Choroid plexus epithelial cell (primary cell): Measurements from ENCODE around the gene EIF5.

ENCODE experiments used
- DNase-seq: peaks from one replicate; pipeline ENCODE4 v3.0.0-alpha.2; 2010; ENCODE audit warnings: low read depth
- H3K4me3 ChIP-seq: 2 replicates; pipeline ENCODE4 v1.5.1; 2011; ENCODE audit warnings: low read depth, mild to moderate bottlenecking, control low read depth, low read length, moderate library complexity
- TF ChIP-seq, protein P1 (sequence below): conservative IDR thresholded peaks from 2 replicates; pipeline ENCODE4 v1.5.1; 2011; ENCODE audit warnings: low read depth, mild to moderate bottlenecking, control low read depth, inconsistent platforms, low read length, moderate library complexity

Gene EIF5

DNA sequence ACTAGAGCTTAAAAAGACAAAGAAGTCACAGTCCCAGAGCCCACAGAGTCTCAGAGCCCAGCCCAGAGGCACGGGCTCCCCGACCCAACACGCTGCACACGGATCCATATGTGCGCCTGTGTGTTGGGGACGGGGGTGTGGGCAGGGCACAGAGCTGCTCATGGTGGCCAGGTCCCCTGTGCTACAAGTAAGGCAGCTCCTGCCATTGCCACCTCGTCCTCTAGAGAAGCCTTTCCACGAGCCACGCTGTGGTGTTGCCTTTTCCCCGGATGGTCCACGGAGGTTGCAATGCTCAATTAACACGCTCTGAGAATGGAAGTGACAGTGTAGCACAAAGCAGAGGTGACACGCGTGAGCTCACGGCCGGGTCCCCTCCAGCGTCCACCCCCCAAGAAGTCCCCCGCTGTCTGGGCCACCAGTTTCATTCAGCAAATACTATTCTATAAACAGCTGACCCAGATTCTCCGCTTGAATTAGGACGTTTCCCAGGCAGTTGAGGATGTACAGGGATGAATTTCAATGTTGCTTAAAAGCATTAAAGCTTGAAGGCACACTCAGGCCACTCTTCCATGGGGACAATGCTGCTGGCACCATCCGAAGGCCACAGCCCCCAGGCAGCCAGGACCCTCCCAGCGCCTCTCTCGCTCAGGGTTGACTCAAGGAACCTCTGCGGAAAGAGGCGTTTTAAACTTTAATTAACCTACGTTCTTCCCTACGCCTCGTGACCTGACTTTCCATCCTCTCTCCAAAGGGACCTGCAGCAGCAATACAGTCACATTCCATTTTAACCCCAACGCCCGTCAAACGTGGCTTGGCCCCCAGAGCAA, 22.7 kb upstream of the EIF5 start:
- no peak for DNase-seq
- TF ChIP-seq, protein P1, sequence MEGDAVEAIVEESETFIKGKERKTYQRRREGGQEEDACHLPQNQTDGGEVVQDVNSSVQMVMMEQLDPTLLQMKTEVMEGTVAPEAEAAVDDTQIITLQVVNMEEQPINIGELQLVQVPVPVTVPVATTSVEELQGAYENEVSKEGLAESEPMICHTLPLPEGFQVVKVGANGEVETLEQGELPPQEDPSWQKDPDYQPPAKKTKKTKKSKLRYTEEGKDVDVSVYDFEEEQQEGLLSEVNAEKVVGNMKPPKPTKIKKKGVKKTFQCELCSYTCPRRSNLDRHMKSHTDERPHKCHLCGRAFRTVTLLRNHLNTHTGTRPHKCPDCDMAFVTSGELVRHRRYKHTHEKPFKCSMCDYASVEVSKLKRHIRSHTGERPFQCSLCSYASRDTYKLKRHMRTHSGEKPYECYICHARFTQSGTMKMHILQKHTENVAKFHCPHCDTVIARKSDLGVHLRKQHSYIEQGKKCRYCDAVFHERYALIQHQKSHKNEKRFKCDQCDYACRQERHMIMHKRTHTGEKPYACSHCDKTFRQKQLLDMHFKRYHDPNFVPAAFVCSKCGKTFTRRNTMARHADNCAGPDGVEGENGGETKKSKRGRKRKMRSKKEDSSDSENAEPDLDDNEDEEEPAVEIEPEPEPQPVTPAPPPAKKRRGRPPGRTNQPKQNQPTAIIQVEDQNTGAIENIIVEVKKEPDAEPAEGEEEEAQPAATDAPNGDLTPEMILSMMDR = no peak
- no peak overlapping the region for H3K4me3 ChIP-seq

DNA sequence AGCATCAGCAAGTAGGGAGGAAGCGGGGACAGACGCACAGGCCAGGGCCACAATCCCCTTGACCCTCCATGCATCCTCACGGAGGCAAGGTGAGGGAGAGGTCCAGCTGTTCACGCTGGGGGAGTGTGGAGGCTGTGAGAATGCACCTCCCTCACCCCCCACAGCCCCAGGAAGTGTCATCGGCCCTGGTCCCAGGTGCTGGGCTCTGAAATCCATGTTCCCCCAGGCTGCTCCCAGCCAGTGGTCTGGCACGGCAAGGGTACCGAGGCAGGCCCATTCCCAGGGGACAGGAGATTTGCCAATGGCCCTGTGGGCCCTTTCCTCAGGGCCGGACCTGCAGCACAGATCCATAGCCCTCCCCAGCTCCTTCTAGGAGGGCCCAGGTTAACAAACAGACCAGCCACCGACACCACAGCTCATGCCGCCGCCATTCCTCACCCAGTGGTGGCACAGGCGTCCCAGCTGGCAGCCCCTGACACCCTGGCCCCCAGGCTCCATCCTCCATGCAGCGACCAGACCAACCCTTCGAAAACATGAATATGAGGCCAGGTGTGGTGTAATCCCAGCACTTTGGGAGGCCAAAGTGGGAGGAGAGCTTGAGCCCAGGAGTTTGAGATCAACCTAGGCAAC, 21.9 kb upstream of the EIF5 start:
- TF ChIP-seq, protein P1 = no peak
- no peak overlapping the region for H3K4me3 ChIP-seq
- no peak for DNase-seq

DNA sequence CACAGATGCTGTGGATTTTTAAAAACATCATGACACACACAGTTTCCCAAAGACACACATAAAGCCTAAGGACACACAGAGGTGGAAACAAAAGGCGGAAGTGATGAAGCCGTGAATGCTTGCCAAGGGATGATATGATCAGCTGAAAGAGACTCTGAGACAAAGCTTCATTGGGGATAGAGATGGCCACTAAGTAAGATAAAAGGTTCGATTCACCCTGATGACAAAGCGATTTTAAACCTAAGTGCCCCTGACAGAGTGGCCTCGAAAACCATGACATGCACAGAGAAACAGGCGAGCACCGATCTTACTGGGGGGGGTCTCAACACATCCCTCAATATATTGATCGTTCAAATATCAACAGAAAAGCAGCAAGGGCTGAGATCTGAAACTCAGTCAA, 20.3 kb upstream of the EIF5 start:
- H3K4me3 ChIP-seq = no peak overlapping the region
- TF ChIP-seq, protein P1 = no peak
- DNase-seq = no peak

DNA sequence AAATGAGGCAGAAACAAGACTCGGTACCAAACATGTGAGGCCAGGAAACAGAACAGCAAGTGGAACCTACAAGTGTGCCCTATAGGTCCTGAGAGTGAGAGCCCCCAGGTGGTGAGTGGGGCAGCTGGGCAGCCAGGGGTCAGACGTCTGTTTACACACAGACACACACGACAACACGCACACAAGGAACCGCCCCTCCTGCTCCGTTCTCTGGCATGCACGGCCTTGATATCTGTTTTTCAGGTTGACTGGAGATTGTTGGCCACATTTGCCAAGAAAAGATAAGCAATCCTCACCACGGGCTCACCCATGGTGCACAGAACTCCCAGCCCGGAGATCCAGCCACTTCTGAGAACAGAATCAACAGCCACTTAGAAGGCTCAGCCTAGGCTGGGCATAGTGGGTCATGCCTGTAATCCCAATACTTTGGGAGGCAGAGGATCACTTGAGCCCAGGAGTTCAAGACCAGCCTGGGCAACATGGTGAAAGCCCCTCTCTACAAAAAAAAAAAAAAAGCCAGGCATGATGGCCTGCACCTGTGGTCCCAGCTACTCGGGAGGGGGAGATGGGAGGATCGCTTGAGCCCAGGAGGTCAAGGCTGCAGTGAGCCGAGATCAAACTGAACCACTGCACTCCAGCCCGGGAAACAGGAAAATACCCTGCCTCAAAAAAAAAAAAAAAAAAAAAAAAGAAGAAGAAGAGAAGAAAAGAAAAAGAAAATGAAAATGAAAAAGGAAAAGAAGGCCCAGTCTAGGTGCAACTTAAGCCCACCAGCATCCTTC, 19.4 kb upstream of the EIF5 start:
- DNase-seq = no peak
- H3K4me3 ChIP-seq = no peak overlapping the region
- TF ChIP-seq, protein P1 = no peak

DNA sequence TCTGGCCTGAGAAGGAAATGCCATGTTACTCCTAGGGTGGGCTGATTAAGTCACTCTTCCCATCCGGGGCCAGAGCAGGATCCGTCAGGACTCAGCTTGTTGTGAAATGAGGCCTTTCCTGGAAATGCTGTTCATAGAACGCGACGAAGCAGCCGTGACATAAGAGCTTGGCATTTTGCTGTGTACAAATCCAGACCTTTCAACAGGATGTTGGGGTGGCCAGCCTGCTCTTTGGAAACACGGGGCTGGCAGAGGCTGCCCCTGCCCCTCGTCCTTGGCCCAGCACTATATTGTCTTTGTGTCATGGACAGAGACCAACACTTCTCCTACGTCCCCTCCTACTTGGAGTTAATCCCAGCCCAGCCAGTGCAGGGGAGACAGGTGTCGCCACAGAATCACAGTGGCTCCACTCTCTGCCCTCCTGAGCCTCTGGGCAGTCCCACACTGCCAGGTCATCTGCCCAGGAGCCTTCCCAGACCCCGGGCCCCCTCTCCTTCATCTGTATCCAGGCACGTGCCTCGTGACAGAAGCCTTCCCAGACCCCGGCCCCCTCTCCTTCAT, 18.6 kb upstream of the EIF5 start:
- H3K4me3 ChIP-seq = no peak overlapping the region
- TF ChIP-seq, protein P1 = no peak
- peak; percentile 52 for DNase-seq

DNA sequence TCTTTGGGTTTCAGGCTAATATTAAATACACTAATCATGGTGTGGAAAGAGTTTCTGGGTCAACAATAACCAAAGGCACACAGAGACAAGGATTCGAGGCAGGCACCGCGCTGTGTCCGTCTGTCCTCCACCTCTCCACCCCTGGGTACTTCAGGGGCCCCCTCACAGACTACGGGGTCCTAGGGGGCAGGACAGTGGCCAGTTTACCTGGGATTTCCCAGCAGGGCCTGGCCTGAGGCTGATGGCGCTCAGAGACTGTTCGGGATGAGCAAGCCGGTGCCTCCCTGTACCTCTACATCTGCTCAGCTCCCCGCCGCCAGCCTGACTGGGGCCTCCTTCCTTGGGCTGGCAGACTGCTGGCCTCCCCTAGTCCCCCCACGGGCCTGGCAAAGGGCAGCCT, 18.1 kb upstream of the EIF5 start:
- TF ChIP-seq, protein P1 = no peak
- no peak overlapping the region for H3K4me3 ChIP-seq
- DNase-seq = no peak
